HG03196 (cell line): ENCODE data around the gene IFI27L2.

Experiments used
- ATAC-seq: cut with Tn5 transposase; IDR thresholded peaks from one replicate; pipeline ENCODE4 v1.9.1; 2021; ENCODE audit not compliant: unreplicated experiment

IFI27L2 gene

DNA sequence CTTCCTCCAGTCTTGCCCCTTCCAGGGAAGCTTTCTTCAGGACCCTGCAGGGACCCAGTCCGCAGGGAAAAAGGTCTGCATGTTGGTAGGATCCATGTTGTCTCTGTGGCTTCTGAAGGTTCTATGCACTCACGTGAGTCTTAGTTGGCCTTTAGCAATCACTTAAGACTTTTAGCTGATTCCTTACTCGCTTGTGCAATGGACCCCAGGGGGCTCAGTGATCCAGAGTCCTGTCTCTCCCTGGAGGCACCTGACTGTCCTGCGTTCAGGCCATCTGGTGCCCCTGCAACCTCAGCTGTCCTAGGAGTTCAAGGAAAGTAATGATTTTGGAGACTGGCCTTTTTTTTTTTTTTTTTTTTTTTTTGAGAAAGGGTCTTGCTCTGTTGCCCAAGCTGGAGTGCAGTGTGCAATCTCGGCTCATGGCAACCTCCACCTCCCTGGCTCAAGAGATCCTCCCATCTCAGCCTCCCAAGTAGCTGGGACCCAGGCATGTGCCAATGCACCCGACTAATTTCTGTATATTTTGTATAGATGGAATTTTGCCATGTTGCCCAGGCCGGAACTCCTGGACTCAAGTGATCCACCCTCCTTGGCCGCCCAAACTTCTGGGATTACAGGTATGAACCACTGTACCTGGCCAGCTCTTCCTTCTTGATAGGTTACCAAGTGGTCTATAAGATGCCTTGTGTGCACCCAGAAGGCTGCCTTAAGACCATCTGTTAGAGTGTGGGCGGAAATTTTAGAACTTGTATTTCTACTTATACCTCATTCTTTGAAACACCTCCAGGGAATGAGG is 4.6 kb downstream of the IFI27L2 start:
- ATAC-seq = no peak

GRCh38 chr14:94123868-94124267 is 5.5 kb downstream of the IFI27L2 start:
- ATAC-seq = no peak

DNA sequence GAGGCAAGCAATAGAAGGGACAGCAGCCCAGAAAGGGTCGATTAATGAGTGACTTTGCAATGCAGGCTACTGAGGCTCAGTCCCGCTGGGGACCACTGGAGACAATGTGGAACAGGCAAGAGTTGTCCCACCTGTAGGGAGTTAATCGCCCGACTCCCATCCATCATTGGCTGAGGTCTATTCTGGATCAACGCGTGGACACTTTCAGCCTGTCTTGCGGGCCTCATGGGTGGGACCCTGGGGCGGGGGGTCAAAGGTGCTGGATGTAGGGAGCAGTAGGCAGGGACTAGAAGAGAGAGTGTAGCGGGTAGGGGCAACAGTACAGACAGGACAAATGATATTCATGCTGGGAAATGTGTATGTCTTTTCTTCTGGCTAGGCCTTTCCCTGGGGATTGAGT is 6.1 kb downstream of the IFI27L2 start:
- no peak for ATAC-seq

DNA sequence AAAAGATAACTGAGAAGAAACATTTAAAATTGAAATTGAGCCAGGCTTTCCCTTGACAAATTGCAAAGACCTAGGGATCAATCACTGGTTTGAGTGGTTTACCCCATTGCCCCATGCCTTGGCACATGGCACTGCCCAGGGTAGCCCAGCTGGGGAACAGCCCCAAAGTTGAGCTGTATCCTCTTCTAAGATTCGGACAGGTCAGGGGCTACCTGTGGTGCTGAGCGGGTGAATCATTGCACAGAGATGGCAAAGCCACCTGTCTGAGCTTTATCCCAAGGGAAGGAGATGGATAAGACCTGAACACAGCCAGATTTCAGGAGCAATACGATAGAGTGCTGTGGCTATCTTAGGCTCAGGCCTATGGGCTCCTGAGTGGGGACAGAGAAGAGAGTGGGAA is 7.0 kb downstream of the IFI27L2 start:
- ATAC-seq = no peak

GRCh38 chr14:94121485-94121884 is 7.9 kb downstream of the IFI27L2 start:
- ATAC-seq = no peak

DNA sequence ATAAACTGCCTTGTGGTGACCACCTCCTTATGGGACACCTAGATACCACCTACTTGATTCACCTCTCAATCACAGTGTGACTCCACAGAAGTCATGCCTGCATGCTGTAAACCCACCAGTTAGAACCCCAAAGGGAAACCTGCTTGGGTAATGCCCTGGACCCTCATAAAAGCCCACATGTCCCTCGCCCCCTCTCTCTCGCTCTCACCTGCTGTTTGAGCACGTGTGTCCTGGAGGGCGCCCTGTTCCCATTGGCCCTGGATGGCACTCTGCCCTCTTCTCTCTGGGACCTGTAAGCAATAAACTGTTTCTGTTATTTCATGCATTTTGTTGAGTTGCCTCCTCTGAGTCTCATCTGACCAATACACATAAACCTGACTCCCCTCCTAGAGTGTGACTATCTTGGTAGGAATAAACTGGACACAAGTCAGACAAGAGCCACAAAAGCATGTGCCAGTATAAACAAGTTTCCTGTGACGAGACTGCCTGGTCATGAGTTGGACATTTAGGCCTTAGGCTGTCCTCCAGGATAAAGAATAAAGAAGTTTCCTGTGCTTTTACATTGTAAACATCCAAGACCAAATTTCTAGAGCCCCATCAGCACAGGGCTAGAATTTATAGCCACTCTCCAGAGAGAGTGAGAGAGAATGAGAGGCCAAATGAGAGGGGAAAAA is 8.6 kb downstream of the IFI27L2 start:
- no peak for ATAC-seq

- no peak for ATAC-seq
Measured at GRCh38 chr14:94119071-94119470, 10.3 kb downstream of the IFI27L2 start.

- ATAC-seq = no peak
Measured at GRCh38 chr14:94117856-94118255, 11.5 kb downstream of the IFI27L2 start.

- no peak for ATAC-seq
Measured at GRCh38 chr14:94116701-94117100, 12.7 kb downstream of the IFI27L2 start.

DNA sequence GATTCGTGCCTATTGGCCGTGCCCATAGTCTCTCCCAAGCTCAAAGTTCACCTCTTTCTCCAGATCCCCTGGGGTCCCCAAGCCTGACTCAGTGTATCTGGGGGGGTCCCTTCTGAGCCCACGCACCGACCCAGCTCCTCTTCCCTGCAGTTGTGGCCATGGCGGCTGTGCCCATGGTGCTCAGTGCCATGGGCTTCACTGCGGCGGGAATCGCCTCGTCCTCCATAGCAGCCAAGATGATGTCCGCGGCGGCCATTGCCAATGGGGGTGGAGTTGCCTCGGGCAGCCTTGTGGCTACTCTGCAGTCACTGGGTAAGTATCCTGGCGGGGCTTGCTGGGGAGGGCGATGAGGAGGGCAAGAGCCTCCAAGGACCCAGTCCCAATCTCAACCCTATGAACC is 13.8 kb downstream of the IFI27L2 start:
- no peak for ATAC-seq

DNA sequence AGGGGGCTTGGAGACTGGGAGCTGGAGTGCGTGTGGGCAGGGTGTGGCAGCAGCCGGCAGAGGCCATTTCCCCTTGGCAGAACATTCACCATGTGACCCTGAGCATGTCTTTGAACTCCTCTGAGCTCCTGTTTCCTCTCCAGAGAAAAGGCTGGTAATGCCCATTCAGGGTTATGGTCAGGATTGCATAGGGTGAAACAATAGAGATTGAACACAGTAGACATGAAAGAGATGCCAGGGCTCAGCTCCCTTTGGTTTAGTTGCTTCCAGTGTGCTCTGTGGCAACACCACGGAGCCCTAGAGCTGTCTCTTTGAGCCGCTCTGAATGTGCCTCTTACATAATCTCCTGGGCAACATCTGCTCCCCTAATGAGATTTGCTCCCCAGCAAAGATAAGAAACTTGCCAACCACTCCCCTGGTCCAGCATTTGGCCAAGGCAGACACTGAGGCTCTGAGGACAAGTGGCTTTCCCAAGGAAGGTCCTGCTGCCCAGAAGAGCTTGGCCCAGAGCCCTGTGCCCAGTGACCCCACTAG is 14.3 kb downstream of the IFI27L2 start:
- no peak for ATAC-seq

DNA sequence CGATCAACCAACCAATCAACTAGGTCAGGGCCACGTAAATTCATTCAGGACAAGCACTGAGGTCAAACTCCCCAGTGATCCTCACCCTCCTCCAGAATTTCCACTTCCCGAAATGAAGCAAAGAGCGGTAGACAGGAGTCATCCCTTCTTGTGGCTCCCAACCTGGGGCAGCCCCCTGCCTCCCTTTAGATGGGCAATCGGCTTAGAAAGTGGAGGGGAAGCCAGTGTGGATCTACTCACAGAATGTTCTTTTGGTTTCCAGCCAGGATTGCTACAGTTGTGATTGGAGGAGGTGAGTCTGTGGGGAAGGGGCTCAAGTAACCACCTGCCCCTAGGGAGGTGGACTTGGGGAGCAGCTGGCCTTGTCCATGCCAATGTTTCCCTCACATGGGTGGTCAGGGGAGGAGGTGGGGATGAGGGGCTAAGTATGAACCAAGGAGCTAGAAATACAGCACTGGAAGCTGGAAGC is 14.8 kb downstream of the IFI27L2 start:
- no peak for ATAC-seq

DNA sequence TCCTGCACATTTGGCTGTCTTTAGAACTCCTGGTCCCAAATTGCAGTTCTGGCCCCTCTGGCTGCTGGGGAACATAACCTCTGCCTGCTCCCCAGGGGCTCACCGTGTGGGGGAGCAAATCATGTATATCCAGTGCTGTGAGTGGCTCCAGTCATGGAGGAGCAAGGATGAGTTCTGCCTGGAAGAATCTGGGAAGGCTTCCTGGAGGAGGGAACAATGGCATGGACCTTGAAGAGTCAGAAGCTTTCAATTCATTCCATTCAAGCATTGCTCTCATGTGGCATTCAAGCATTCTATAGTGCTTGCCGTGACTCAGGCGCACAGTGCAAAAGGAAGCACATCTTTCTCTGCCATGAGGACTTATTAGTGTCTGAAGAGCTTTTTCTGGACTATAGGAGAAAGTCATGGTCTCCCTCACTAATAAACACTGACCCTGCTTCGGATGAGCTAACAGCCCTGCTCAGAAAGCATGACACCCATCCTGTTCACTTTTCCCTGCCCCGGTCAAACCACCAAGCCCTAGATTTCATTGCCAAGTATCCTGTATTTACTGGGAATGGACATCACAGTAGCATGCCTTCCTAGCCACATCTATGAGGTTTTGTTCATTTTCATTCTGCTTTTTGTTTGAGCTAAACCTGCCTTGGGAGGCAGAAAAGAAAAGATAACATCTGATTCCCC is 15.4 kb downstream of the IFI27L2 start:
- ATAC-seq = no peak

GRCh38 chr14:94113490-94113889 is 15.9 kb downstream of the IFI27L2 start:
- no peak for ATAC-seq

DNA sequence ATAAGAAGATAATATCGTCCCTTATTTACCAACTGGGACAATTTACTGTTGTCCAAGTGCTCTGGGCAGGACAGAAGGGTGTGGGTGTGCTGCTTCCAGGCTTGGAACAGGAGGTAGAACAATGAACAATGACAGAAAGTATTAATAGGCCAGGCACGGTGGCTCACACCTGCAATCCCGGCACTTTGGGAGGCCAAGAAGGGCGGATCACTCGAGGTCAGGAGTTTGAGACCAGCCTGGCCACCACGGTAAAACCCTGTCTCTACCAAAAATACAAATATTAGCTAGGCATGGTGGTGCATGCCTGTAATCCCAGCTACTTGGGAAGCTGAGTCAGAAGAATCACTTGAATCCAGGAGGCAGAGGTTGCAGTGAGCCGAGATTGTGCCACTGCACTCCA is 16.3 kb downstream of the IFI27L2 start:
- no peak for ATAC-seq

DNA sequence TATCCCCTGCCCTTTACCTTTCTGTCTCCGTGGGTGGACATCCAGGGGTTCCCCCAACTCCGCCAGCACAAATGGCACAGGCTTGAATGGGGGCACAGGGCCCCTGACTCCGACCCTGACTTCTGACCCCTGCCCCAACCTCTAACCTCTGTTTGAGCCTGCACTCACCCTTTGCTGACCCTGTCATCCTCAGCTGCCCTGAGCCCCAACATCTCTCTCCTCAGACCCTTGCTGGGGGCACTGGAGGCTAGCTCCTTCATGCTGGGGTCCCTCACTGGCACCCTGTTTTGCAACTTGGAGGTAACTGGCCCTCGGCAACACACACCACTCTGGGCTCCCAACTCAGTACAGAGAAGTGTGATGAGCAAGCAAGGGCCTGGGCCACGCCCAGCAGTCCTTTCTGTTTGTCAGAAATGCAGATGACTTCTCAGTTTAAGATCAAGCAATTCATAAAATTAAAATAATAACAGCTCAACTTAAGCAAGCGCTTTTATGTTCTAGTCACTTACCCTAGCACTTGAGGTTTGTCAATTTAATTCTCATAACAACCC is 16.8 kb downstream of the IFI27L2 start:
- no peak for ATAC-seq

GRCh38 chr14:94111276-94112095 is 17.9 kb downstream of the IFI27L2 start:
- no peak for ATAC-seq

DNA sequence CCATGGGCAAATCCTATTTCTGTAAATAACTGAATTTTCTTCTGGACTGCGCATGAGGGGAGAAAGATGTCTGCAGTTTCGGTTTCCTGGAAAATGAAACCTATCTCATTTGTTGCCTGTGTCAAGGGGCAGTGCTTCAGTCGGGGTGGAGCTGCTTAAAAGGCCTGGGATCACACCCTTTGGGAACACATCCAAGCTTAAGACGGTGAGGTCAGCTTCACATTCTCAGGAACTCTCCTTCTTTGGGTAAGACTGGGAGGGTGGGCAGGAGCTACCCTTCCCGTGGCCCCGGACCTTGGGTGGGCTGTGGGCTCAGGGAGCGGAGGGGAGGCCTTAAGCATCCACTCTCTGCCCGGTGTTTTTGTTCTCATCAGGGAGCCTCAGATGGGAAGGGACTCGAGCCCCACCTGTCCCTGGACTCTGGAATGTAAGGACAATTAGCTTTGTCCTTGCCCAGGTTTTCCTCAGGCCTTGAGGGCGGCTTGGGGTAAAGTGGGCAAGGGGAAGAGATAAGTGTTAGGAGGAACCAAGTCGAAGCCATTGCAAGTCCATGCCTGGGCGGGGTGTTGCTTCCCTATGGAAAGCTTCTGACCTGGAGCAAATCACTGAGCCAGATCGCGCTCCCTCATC is 18.7 kb downstream of the IFI27L2 start, which contains the start of gene IFI27:
Gene IFI27, plus strand, starts transcription at position 185 of the 630 bp plus-strand sequence.
- no peak for ATAC-seq

DNA sequence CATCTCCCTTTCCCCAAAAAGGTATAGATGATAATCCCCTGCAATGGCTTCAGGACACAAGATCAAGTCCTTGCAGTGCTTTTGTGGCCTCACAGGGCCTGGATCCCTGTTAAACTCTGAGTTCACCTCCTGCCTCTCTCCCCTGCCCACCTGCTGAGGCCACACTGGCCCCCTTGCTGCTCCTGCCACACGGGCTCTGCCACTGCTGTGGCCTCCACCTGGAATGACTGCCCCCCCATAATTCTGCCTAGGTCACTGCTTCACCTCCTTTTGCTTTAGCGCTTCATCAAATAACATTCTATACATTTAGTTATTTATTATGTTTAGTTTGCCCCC is 19.5 kb downstream of the IFI27L2 start:
- ATAC-seq = no peak

GRCh38 chr14:94104731-94105130 is 24.7 kb downstream of the IFI27L2 start:
- ATAC-seq = no peak
